K562 (cell line): ENCODE data around the gene GLCCI1.

Experiments used
- CTCF ChIP-seq, 3 experiments: IDR thresholded peaks in 2 of 3; conservative IDR thresholded peaks in 1 of 3; 2 replicates each; pipeline ENCODE4 v1.5.1; 2011 to 2012; ENCODE audit warnings: low read length in 3 of 3, mild to moderate bottlenecking in 3 of 3, control low read depth in 2 of 3, improper control_type of control experiment in 1 of 3, inconsistent platforms in 1 of 3, low read depth in 1 of 3, mixed read lengths in 1 of 3, moderate library complexity in 1 of 3; ENCODE audit not compliant: insufficient read depth in 2 of 3
- EHMT2 ChIP-seq: fragments of 450-650 bp; IDR thresholded peaks from 2 replicates; pipeline ENCODE4 v1.6.1; 2018; ENCODE audit warnings: antibody characterized with exemption
- GATA2 ChIP-seq: sonication (generic); formaldehyde crosslinking; IDR thresholded peaks from 2 replicates; pipeline ENCODE4 v1.4.0; 2020; ENCODE audit warnings: mild to moderate bottlenecking, missing genetic modification reagents
- JUNB ChIP-seq: fragments of 450-650 bp; formaldehyde crosslinking; conservative IDR thresholded peaks from 2 replicates; pipeline ENCODE4 v1.4.0; 2020; ENCODE audit warnings: mild to moderate bottlenecking
- MCM3 ChIP-seq: fragments of 450-650 bp; IDR thresholded peaks from 2 replicates; pipeline ENCODE4 v1.6.1; 2016
- NONO ChIP-seq, 2 experiments: fragments of 200-400 bp in 1 of 2; fragments of 450-650 bp in 1 of 2; formaldehyde crosslinking in 1 of 2; IDR thresholded peaks; 2 replicates each; pipeline ENCODE4 v1.6.1; 2017; ENCODE audit warnings: low read depth in 2 of 2, mild to moderate bottlenecking in 2 of 2, moderate library complexity in 2 of 2, low read length in 1 of 2
- NR2C1 ChIP-seq, 2 experiments: fragments of 450-650 bp; IDR thresholded peaks; 2 replicates each; pipeline ENCODE4 v1.6.1; 2017; ENCODE audit warnings: mild to moderate bottlenecking in 2 of 2, antibody characterized with exemption in 1 of 2, inconsistent platforms in 1 of 2, missing compliant biosample characterization in 1 of 2, missing genetic modification characterization in 1 of 2
- POLR2AphosphoS5 ChIP-seq: IDR thresholded peaks from 2 replicates; pipeline ENCODE4 v1.6.1; 2011; ENCODE audit warnings: mild to moderate bottlenecking, low read depth, low read length, moderate library complexity; ENCODE audit not compliant: control insufficient read depth, insufficient read depth
- RAD21 ChIP-seq, 2 experiments: fragments of 250-450 bp in 1 of 2; fragments of 450-650 bp in 1 of 2; sonication (Bioruptor Pico) in 1 of 2; formaldehyde crosslinking in 1 of 2; IDR thresholded peaks in 1 of 2; conservative IDR thresholded peaks in 1 of 2; 2 replicates each; pipeline versions ENCODE4 v1.4.0 to v1.8.0; 2020 to 2022; ENCODE audit warnings: mild to moderate bottlenecking in 2 of 2, moderate library complexity in 1 of 2
- ZNF512 ChIP-seq: IDR thresholded peaks from 2 replicates; pipeline ENCODE4 v1.6.1; 2016; ENCODE audit warnings: missing genetic modification characterization, missing compliant biosample characterization

GRCh38 chr7:7943951-7944350, 24.6 kb upstream of the GLCCI1 start:
- no peak for TF ChIP-seq POLR2AphosphoS5
- TF ChIP-seq MCM3: no peak
- TF ChIP-seq NONO (IDR thresholded peaks at IDR 0.05; ENCODE audit: low read depth in 2 of 2, low read length in 1 of 2): no peak
- TF ChIP-seq CTCF (IDR thresholded peaks at IDR 0.05 in 2 of 3, conservative IDR thresholded peaks at IDR 0.05 in 1 of 3; ENCODE audit: insufficient read depth in 2 of 3, low read depth in 1 of 3, low read length in 3 of 3): no peak
- TF ChIP-seq GATA2 (CRISPR knock-in tag): no peak
- TF ChIP-seq RAD21 (CRISPR knock-in tag; conservative IDR thresholded peaks at IDR 0.05 in 1 of 2, IDR thresholded peaks at IDR 0.05 in 1 of 2): no peak
- TF ChIP-seq EHMT2: no peak
- no peak for TF ChIP-seq ZNF512 (tag)
- no peak for TF ChIP-seq NR2C1 (IDR thresholded peaks at IDR 0.05)
- no peak for TF ChIP-seq NR2C1 (tag; IDR thresholded peaks at IDR 0.05)
- no peak for TF ChIP-seq JUNB (CRISPR knock-in tag)
